Panc1 (cell line): ENCODE measurements around the gene OR6B2. TPM values are rescaled to one million over a fixed set of nuclear protein-coding genes. Genes with fewer than 3 reads are reported as not detected.

ENCODE experiments used
- ATAC-seq: fragments of 200-7000 bp; cut with Tn5 transposase; 2 replicates; pipeline ENCODE4 v1.9.1; 2020; ENCODE audit warnings: mild to moderate bottlenecking, moderate library complexity
- BruUV-seq: library from RNA; stranded (reverse); fragments of 400-500 nt; replicated peaks from 2 replicates; lab custom pipeline; 2021; lab: Mats Ljungman, UMichigan
- CTCF ChIA-PET: fragments of 300-600 bp; sonication (Branson Sonifier 250); formaldehyde crosslinking; loops from one replicate; lab custom pipeline; 2022; ENCODE audit warnings: antibody characterized with exemption; lab: Charles Lee
- POLR2A ChIA-PET: fragments of 300-600 bp; sonication (Branson Sonifier 250); formaldehyde crosslinking; loops from one replicate; lab custom pipeline; 2022; ENCODE audit warnings: antibody characterized with exemption; lab: Charles Lee
- DNase-seq: peaks from one replicate; pipeline ENCODE4 v3.0.0-alpha.2; 2010; ENCODE audit warnings: low read depth, low spot score
- H3K27ac ChIP-seq: 2 replicates; pipeline ENCODE4 v1.5.1; 2011; ENCODE audit warnings: mild to moderate bottlenecking, low read length, inconsistent platforms
- H3K27me3 ChIP-seq: fragments of 200-500 bp; sonication (Bioruptor generic); 2 replicates; pipeline ENCODE4 v1.6.0; 2014; ENCODE audit warnings: low read length, inconsistent platforms; ENCODE audit not compliant: control insufficient read depth, insufficient read depth
- H3K36me3 ChIP-seq: fragments of 200-500 bp; sonication (Bioruptor generic); 2 replicates; pipeline ENCODE4 v1.5.1; 2014; ENCODE audit warnings: inconsistent platforms, mild to moderate bottlenecking, low read length, moderate library complexity; ENCODE audit not compliant: control insufficient read depth, insufficient read depth
- H3K4me1 ChIP-seq: 2 replicates; pipeline ENCODE4 v1.5.1; 2011; ENCODE audit warnings: inconsistent platforms, mild to moderate bottlenecking, low read length, moderate library complexity; ENCODE audit not compliant: control insufficient read depth, insufficient read depth
- H3K4me3 ChIP-seq, 2 experiments: 2 replicates each; pipeline ENCODE4 v1.5.1; 2011 to 2012; ENCODE audit warnings: low read depth in 2 of 2, low read length in 2 of 2, mild to moderate bottlenecking in 2 of 2, inconsistent platforms in 1 of 2, moderate library complexity in 1 of 2
- H3K9me3 ChIP-seq: fragments of 200-500 bp; sonication (Bioruptor generic); 2 replicates; pipeline ENCODE4 v1.5.1; 2014; ENCODE audit warnings: low read depth, mild to moderate bottlenecking, inconsistent platforms, low read length, moderate library complexity; ENCODE audit not compliant: control insufficient read depth, insufficient read depth
- CTCF ChIP-seq: fragments of 450-650 bp; IDR thresholded peaks from 2 replicates; pipeline ENCODE4 v1.5.1; 2017; ENCODE audit warnings: mild to moderate bottlenecking
- POLR2AphosphoS5 ChIP-seq: IDR thresholded peaks from 2 replicates; pipeline ENCODE4 v1.6.1; 2012; ENCODE audit warnings: mild to moderate bottlenecking, low read depth, low read length, moderate library complexity
- SIN3A ChIP-seq: IDR thresholded peaks from 2 replicates; pipeline ENCODE4 v1.6.1; 2012; ENCODE audit warnings: low read depth, mild to moderate bottlenecking, low read length, moderate library complexity, borderline replicate concordance; ENCODE audit not compliant: insufficient read depth
- TCF7L2 ChIP-seq: IDR thresholded peaks from 2 replicates; pipeline ENCODE4 v1.6.1; 2011; ENCODE audit warnings: mild to moderate bottlenecking, low read depth, low read length, inconsistent platforms
- in situ Hi-C: cut with HindIII; loops from 2 replicates; pipeline ENCODE4 v1.10.0; 2016; ENCODE audit warnings: low sequenced_read_pairs, low pct_unique_long_range_greater_than_20kb
- intact Hi-C: fragments of 100-400 bp; cut with micrococcal nuclease; formaldehyde crosslinking; loops from one replicate; pipeline ENCODE4 v1.10.0; 2022; ENCODE audit not compliant: unreplicated experiment
- total RNA-seq: library from RNA; stranded (reverse); gene quantifications from one replicate; pipeline ENCODE4 v1.2.1, GENCODE V29; 2021; ENCODE audit not compliant: unreplicated experiment
- TF ChIP-seq, protein P1 (sequence below), 2 experiments: IDR thresholded peaks; 2 replicates each; pipeline ENCODE4 v1.6.1; 2011 to 2012; ENCODE audit warnings: low read depth in 2 of 2, control low read depth in 1 of 2, low read length in 1 of 2, mild to moderate bottlenecking in 1 of 2, moderate library complexity in 1 of 2; ENCODE audit not compliant: insufficient read depth in 1 of 2

Gene OR6B2
- total RNA-seq, 1 experiment from 2014 or later, result not detected

GRCh38 chr2:240041363-240041762 is 11.1 kb upstream of the OR6B2 start:
- in situ Hi-C loops, result no loop called here
- POLR2A ChIA-PET, result no interaction called here
- intact Hi-C loops, result no loop called here
- Histone ChIP-seq H3K27ac (no peak overlapping the region), H3K9me3 (no peaks in the 10 kb centered on the region), H3K27me3 (peaks cover 6% of the 10 kb centered on the region), H3K4me1 (no peaks in the 10 kb centered on the region), H3K36me3 (no peaks in the 10 kb centered on the region), H3K4me3 (no peak overlapping the region)
- DNase-seq (no peak), ATAC-seq (no peak)
- no peak for TF ChIP-seq TCF7L2
- TF ChIP-seq, protein P1, sequence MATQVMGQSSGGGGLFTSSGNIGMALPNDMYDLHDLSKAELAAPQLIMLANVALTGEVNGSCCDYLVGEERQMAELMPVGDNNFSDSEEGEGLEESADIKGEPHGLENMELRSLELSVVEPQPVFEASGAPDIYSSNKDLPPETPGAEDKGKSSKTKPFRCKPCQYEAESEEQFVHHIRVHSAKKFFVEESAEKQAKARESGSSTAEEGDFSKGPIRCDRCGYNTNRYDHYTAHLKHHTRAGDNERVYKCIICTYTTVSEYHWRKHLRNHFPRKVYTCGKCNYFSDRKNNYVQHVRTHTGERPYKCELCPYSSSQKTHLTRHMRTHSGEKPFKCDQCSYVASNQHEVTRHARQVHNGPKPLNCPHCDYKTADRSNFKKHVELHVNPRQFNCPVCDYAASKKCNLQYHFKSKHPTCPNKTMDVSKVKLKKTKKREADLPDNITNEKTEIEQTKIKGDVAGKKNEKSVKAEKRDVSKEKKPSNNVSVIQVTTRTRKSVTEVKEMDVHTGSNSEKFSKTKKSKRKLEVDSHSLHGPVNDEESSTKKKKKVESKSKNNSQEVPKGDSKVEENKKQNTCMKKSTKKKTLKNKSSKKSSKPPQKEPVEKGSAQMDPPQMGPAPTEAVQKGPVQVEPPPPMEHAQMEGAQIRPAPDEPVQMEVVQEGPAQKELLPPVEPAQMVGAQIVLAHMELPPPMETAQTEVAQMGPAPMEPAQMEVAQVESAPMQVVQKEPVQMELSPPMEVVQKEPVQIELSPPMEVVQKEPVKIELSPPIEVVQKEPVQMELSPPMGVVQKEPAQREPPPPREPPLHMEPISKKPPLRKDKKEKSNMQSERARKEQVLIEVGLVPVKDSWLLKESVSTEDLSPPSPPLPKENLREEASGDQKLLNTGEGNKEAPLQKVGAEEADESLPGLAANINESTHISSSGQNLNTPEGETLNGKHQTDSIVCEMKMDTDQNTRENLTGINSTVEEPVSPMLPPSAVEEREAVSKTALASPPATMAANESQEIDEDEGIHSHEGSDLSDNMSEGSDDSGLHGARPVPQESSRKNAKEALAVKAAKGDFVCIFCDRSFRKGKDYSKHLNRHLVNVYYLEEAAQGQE (IDR thresholded peaks at IDR 0.05; ENCODE audit: insufficient read depth in 1 of 2, low read depth in 2 of 2, low read length in 1 of 2), result no peak
- no peak for TF ChIP-seq POLR2AphosphoS5
- no peak for TF ChIP-seq CTCF
- no peak for TF ChIP-seq SIN3A
- BruUV-seq, result no TSS peak
- CTCF ChIA-PET, result no interaction called here

DNA sequence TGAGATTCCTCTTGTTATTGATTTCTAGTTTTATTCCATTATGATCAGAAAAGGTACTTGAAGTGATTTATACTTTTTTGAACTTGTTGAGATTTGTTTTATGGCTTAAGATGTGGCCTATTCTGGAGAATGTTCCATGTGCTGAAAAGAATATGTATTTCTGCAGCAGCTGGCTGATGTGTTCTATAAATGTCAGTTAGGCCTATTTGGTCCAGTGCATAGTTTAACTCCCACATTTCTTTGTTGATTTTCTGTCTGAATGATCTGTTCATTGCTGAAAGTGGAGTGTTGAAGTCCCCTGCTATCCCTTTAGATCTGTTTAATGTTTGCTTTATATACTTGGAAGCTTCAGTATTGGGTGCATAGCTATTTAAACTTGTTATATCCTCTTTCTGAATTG is 7.1 kb upstream of the OR6B2 start:
- H3K4me1 ChIP-seq, result no peaks in the 10 kb centered on the region
- DNase-seq (no peak), ATAC-seq (no peak)
- CTCF ChIA-PET, result no interaction called here
- BruUV-seq, result no TSS peak
- H3K27me3 ChIP-seq, result peaks cover 17% of the 10 kb centered on the region
- intact Hi-C loops, result no loop called here
- POLR2A ChIA-PET, result no interaction called here
- no peaks in the 10 kb centered on the region for H3K9me3 ChIP-seq
- no peak overlapping the region for H3K4me3 ChIP-seq
- TF ChIP-seq POLR2AphosphoS5 (no peak), CTCF (no peak), SIN3A (no peak)
- TF ChIP-seq, protein P1 (IDR thresholded peaks at IDR 0.05; ENCODE audit: insufficient read depth in 1 of 2, low read depth in 2 of 2, low read length in 1 of 2), result no peak
- H3K36me3 ChIP-seq, result no peaks in the 10 kb centered on the region
- in situ Hi-C loops, result no loop called here
- no peak overlapping the region for H3K27ac ChIP-seq
